ENCODE data around the gene GPHN. TPM values are rescaled to one million over a fixed set of nuclear protein-coding genes. Genes with fewer than 3 reads are reported as not detected.

The GPHN gene
- total and polyA plus RNA-seq, 10 of the 15 experiments (the other 5 are each of a cell fraction or from before 2014, with no cell fraction given): 22.3 to 48.8 (median 33.1) TPM

DNA sequence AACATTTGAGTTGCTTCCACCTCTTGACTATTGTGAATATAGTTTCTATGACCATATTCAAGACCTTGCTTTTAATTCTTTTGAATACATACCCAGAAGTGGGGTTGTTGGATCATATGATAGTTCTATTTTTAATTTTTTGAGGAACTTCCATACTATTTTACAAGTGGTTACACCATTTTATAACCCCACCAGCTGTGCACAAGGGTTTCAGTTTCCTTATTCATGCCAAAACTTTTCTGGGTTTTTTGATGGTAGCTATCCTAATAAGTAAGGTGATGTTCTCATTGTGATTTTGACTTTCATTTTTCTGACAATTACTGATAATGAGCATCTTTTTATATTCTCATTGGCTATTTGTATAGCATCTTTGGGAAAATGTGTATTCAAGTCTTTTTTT, 571.9 kb downstream of the GPHN start:
- Histone ChIP-seq H3K4me1 (ENCODE audit: control insufficient read depth, insufficient read depth, low read length) (no peaks in the 10 kb centered on the region), H3K9me3 (replicated peaks; ENCODE audit: control insufficient read depth, insufficient read depth, low read length) (peaks cover 1% of the 10 kb centered on the region; the same call in 2 of the 3 replicates), H2AFZ (ENCODE audit: control insufficient read depth, low read depth, low read length) (no peak overlapping the region), H3K36me3 (ENCODE audit: control insufficient read depth in 2 of 2, insufficient read depth in 2 of 2, low read length in 1 of 2) (no peaks in the 10 kb centered on the region), H3K4me3 (no peak overlapping the region), H3K9ac (ENCODE audit: control insufficient read depth, insufficient read depth, low read length) (no peak overlapping the region), H3K79me2 (ENCODE audit: control insufficient read depth, insufficient read depth, low read length) (no peaks in the 10 kb centered on the region), H3K27ac (ENCODE audit: control insufficient read depth, insufficient read depth) (no peak overlapping the region), H3K4me2 (ENCODE audit: control insufficient read depth, insufficient read depth) (no peak overlapping the region), H3K27me3 (replicated peaks in 1 of 2; ENCODE audit: control insufficient read depth in 2 of 2, insufficient read depth in 2 of 2, low read length in 1 of 2) (no peaks in the 10 kb centered on the region), H4K20me1 (ENCODE audit: control insufficient read depth, insufficient read depth) (no peaks in the 10 kb centered on the region)
- in situ Hi-C loops (cut with MboI): no loop called here
- ChIA-PET RAD21 (ENCODE audit: unreplicated experiment) (no interaction called here), CTCF (no interaction called here), SMC1A (ENCODE audit: uncharacterized antibody, unreplicated experiment) (interaction anchor here (0.6 kb wide), 1 partner anchor 583 kb away, joined by 3 read pairs; no protein-coding TSS in a partner anchor), POLR2A (no interaction called here)
- DNase-seq (ENCODE audit: low read depth, low spot score): no peak
- FAIRE-seq: no peak
- no TSS peak for BruUV-seq (replicated peaks)
- intact Hi-C loops (cut with micrococcal nuclease; ENCODE audit: unreplicated experiment): no loop called here
- ATAC-seq: no peak
- TF ChIP-seq ZNF274 (IDR thresholded peaks at IDR 0.05; ENCODE audit: insufficient read depth, insufficient read length) (no peak), ASH2L (IDR thresholded peaks at IDR 0.05; ENCODE audit: borderline replicate concordance, low read depth) (no peak), TCF7 (IDR thresholded peaks at IDR 0.05; ENCODE audit: borderline replicate concordance) (no peak), FOS (IDR thresholded peaks at IDR 0.05; ENCODE audit: borderline replicate concordance, extremely low read depth, insufficient read length) (no peak), JUND (IDR thresholded peaks at IDR 0.05; ENCODE audit: low read depth, low read length) (no peak), ELK1 (IDR thresholded peaks at IDR 0.05; ENCODE audit: low read depth, low read length) (no peak), EZH2 (IDR thresholded peaks at IDR 0.05; ENCODE audit: borderline replicate concordance, control insufficient read depth, low read depth, low read length) (no peak), POU2F2 (IDR thresholded peaks at IDR 0.05; ENCODE audit: borderline replicate concordance, low read depth, low read length) (no peak), MYC (IDR thresholded peaks at IDR 0.05; ENCODE audit: insufficient read depth, insufficient read length, insufficient replicate concordance, low read length, severe bottlenecking) (no peak), ZNF207 (IDR thresholded peaks at IDR 0.05; ENCODE audit: borderline replicate concordance) (no peak)
- TF ChIP-seq, protein P1, sequence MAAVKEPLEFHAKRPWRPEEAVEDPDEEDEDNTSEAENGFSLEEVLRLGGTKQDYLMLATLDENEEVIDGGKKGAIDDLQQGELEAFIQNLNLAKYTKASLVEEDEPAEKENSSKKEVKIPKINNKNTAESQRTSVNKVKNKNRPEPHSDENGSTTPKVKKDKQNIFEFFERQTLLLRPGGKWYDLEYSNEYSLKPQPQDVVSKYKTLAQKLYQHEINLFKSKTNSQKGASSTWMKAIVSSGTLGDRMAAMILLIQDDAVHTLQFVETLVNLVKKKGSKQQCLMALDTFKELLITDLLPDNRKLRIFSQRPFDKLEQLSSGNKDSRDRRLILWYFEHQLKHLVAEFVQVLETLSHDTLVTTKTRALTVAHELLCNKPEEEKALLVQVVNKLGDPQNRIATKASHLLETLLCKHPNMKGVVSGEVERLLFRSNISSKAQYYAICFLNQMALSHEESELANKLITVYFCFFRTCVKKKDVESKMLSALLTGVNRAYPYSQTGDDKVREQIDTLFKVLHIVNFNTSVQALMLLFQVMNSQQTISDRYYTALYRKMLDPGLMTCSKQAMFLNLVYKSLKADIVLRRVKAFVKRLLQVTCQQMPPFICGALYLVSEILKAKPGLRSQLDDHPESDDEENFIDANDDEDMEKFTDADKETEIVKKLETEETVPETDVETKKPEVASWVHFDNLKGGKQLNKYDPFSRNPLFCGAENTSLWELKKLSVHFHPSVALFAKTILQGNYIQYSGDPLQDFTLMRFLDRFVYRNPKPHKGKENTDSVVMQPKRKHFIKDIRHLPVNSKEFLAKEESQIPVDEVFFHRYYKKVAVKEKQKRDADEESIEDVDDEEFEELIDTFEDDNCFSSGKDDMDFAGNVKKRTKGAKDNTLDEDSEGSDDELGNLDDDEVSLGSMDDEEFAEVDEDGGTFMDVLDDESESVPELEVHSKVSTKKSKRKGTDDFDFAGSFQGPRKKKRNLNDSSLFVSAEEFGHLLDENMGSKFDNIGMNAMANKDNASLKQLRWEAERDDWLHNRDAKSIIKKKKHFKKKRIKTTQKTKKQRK (IDR thresholded peaks at IDR 0.05; ENCODE audit: low read depth, low read length): no peak
- TF ChIP-seq, protein P2, sequence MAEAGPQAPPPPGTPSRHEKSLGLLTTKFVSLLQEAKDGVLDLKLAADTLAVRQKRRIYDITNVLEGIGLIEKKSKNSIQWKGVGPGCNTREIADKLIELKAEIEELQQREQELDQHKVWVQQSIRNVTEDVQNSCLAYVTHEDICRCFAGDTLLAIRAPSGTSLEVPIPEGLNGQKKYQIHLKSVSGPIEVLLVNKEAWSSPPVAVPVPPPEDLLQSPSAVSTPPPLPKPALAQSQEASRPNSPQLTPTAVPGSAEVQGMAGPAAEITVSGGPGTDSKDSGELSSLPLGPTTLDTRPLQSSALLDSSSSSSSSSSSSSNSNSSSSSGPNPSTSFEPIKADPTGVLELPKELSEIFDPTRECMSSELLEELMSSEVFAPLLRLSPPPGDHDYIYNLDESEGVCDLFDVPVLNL (IDR thresholded peaks at IDR 0.05; ENCODE audit: low read depth, low read length): no peak
- TF ChIP-seq, protein P3, sequence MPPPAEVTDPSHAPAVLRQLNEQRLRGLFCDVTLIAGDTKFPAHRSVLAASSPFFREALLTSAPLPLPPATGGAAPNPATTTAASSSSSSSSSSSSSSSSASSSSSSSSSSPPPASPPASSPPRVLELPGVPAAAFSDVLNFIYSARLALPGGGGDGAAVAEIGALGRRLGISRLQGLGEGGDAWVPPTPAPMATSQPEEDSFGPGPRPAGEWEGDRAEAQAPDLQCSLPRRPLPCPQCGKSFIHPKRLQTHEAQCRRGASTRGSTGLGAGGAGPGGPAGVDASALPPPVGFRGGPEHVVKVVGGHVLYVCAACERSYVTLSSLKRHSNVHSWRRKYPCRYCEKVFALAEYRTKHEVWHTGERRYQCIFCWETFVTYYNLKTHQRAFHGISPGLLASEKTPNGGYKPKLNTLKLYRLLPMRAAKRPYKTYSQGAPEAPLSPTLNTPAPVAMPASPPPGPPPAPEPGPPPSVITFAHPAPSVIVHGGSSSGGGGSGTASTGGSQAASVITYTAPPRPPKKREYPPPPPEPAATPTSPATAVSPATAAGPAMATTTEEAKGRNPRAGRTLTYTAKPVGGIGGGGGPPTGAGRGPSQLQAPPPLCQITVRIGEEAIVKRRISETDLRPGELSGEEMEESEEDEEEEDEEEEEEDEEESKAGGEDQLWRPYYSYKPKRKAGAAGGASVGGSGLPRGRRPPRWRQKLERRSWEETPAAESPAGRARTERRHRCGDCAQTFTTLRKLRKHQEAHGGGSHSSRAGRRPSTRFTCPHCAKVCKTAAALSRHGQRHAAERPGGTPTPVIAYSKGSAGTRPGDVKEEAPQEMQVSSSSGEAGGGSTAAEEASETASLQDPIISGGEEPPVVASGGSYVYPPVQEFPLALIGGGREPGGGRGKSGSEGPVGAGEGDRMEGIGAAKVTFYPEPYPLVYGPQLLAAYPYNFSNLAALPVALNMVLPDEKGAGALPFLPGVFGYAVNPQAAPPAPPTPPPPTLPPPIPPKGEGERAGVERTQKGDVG (CRISPR knock-in tag; IDR thresholded peaks at IDR 0.05): no peak
